ENCODE measurements around the gene GRIA4.

Gene GRIA4

GRCh38 chr11:105858841-105859240 lies 249.0 kb downstream of the GRIA4 start:
- Mint-ChIP-seq H3K4me1 (no peaks in the 10 kb centered on the region), H3K4me3 (no peak overlapping the region), H3K27me3 (ENCODE audit: low read depth, poor library complexity) (no peaks in the 10 kb centered on the region), H3K36me3 (ENCODE audit: low read depth) (no peaks in the 10 kb centered on the region), H3K9me3 (no peaks in the 10 kb centered on the region), H3K27ac (no peak overlapping the region)
- no peak for DNase-seq
- TF ChIP-seq CTCF (IDR thresholded peaks at IDR 0.05): no peak

GRCh38 chr11:105860105-105860504 lies 250.2 kb downstream of the GRIA4 start:
- H3K36me3 Mint-ChIP-seq (ENCODE audit: low read depth): no peaks in the 10 kb centered on the region
- H3K27ac Mint-ChIP-seq: no peak overlapping the region

GRCh38 chr11:105861225-105861624 lies 251.4 kb downstream of the GRIA4 start:
- no peak overlapping the region for H3K27ac Mint-ChIP-seq
- H3K27me3 Mint-ChIP-seq (ENCODE audit: low read depth, poor library complexity): no peaks in the 10 kb centered on the region
- no peaks in the 10 kb centered on the region for H3K9me3 Mint-ChIP-seq
- H3K4me3 Mint-ChIP-seq: no peak overlapping the region
- no peak for TF ChIP-seq CTCF (IDR thresholded peaks at IDR 0.05)
- H3K36me3 Mint-ChIP-seq (ENCODE audit: low read depth): no peaks in the 10 kb centered on the region
- DNase-seq: no peak
- no peaks in the 10 kb centered on the region for H3K4me1 Mint-ChIP-seq

More at GRCh38 chr11:105860105-105860504, 250.2 kb downstream of the GRIA4 start:
- H3K9me3 Mint-ChIP-seq: no peaks in the 10 kb centered on the region
- TF ChIP-seq CTCF (IDR thresholded peaks at IDR 0.05): no peak
- no peak for DNase-seq
- H3K4me3 Mint-ChIP-seq: no peak overlapping the region
- H3K27me3 Mint-ChIP-seq (ENCODE audit: low read depth, poor library complexity): no peaks in the 10 kb centered on the region
- H3K4me1 Mint-ChIP-seq: no peaks in the 10 kb centered on the region

- H3K27ac Mint-ChIP-seq: no peak overlapping the region
- no peak overlapping the region for H3K4me3 Mint-ChIP-seq
- H3K36me3 Mint-ChIP-seq (ENCODE audit: low read depth): no peaks in the 10 kb centered on the region
- no peaks in the 10 kb centered on the region for H3K27me3 Mint-ChIP-seq (ENCODE audit: low read depth, poor library complexity)
- H3K9me3 Mint-ChIP-seq: no peaks in the 10 kb centered on the region
- H3K4me1 Mint-ChIP-seq: peaks cover 4% of the 10 kb centered on the region
- TF ChIP-seq CTCF (IDR thresholded peaks at IDR 0.05): peak; percentile 72
- DNase-seq: no peak
Measured at GRCh38 chr11:105862736-105863367, 253.0 kb downstream of the GRIA4 start.

- Mint-ChIP-seq H3K4me3 (no peak overlapping the region), H3K36me3 (ENCODE audit: low read depth) (no peaks in the 10 kb centered on the region), H3K27me3 (ENCODE audit: low read depth, poor library complexity) (no peaks in the 10 kb centered on the region), H3K4me1 (peaks cover 4% of the 10 kb centered on the region), H3K9me3 (no peaks in the 10 kb centered on the region), H3K27ac (no peak overlapping the region)
- DNase-seq: no peak
- no peak for TF ChIP-seq CTCF (IDR thresholded peaks at IDR 0.05)
Measured at GRCh38 chr11:105863523-105863922, 253.7 kb downstream of the GRIA4 start.

GRCh38 chr11:105867742-105868141 lies 257.9 kb downstream of the GRIA4 start:
- Mint-ChIP-seq H3K4me1 (peaks cover 4% of the 10 kb centered on the region), H3K27me3 (ENCODE audit: low read depth, poor library complexity) (no peaks in the 10 kb centered on the region), H3K4me3 (no peak overlapping the region), H3K9me3 (no peaks in the 10 kb centered on the region), H3K36me3 (ENCODE audit: low read depth) (no peaks in the 10 kb centered on the region), H3K27ac (no peak overlapping the region)
- no peak for DNase-seq
- no peak for TF ChIP-seq CTCF (IDR thresholded peaks at IDR 0.05)
